OCI-LY7 (cell line): ENCODE measurements around the gene SKOR2. TPM values are rescaled to one million over a fixed set of nuclear protein-coding genes. Genes with fewer than 3 reads are reported as not detected.

Experiments used
- BruUV-seq: library from RNA; stranded (reverse); fragments of 400-500 nt; replicated peaks from 2 replicates; lab custom pipeline; 2021; lab: Mats Ljungman, UMichigan
- CTCF ChIA-PET: fragments of 300-600 bp; sonication (Branson Sonifier 250); formaldehyde crosslinking; loops from one replicate; lab custom pipeline; 2022; ENCODE audit warnings: antibody characterized with exemption; ENCODE audit not compliant: unreplicated experiment; lab: Charles Lee
- POLR2A ChIA-PET: fragments of 300-600 bp; sonication (Branson Sonifier 250); formaldehyde crosslinking; loops from one replicate; lab custom pipeline; 2022; ENCODE audit warnings: antibody characterized with exemption; lab: Charles Lee
- DNase-seq: peaks from one replicate; pipeline ENCODE4 v3.0.0-alpha.2; 2015; ENCODE audit warnings: low spot score
- H2AFZ ChIP-seq: fragments of 200-600 bp; sonication (generic), shearing (Covaris generic); 2 replicates; pipeline ENCODE4 v1.6.1; 2014; ENCODE audit warnings: mild to moderate bottlenecking, antibody characterized with exemption, low read length, moderate library complexity
- H3K27ac ChIP-seq: fragments of 200-600 bp; sonication (generic); 2 replicates; pipeline ENCODE4 v1.5.1; 2014; ENCODE audit warnings: mixed run types, low read depth, mild to moderate bottlenecking, moderate library complexity, low read length, inconsistent platforms; ENCODE audit not compliant: poor library complexity, severe bottlenecking
- H3K36me3 ChIP-seq: fragments of 200-600 bp; sonication (generic); 2 replicates; pipeline ENCODE4 v1.6.1; 2014; ENCODE audit warnings: mild to moderate bottlenecking, antibody characterized with exemption, low read length, moderate library complexity, mixed read lengths; ENCODE audit not compliant: insufficient read depth
- H3K4me1 ChIP-seq: fragments of 200-600 bp; sonication (generic); 2 replicates; pipeline ENCODE4 v1.5.1; 2014; ENCODE audit warnings: mild to moderate bottlenecking, low read length; ENCODE audit not compliant: insufficient read depth, poor library complexity, severe bottlenecking
- H3K4me2 ChIP-seq: fragments of 200-600 bp; sonication (generic); 2 replicates; pipeline ENCODE4 v1.6.1; 2014; ENCODE audit warnings: mild to moderate bottlenecking, low read length
- H3K4me3 ChIP-seq: fragments of 200-600 bp; sonication (generic); 2 replicates; pipeline ENCODE4 v1.5.1; 2014; ENCODE audit warnings: mild to moderate bottlenecking, low read depth, low read length; ENCODE audit not compliant: poor library complexity, severe bottlenecking
- H3K79me2 ChIP-seq: fragments of 200-600 bp; sonication (generic); 2 replicates; pipeline ENCODE4 v1.6.1; 2016; ENCODE audit warnings: low read depth, mild to moderate bottlenecking, low read length, moderate library complexity, mixed read lengths; ENCODE audit not compliant: insufficient read depth
- H3K9me2 ChIP-seq: fragments of 200-600 bp; sonication (generic); 2 replicates; pipeline ENCODE4 v1.6.1; 2016; ENCODE audit warnings: mild to moderate bottlenecking, low read length, mixed read lengths; ENCODE audit not compliant: insufficient read depth
- H3K9me3 ChIP-seq: fragments of 200-600 bp; sonication (generic); 2 replicates; pipeline ENCODE4 v1.6.1; 2014; ENCODE audit warnings: mild to moderate bottlenecking, mixed run types, low read length, mixed read lengths
- H4K20me1 ChIP-seq: fragments of 200-600 bp; sonication (generic); 2 replicates; pipeline ENCODE4 v1.6.1; 2014; ENCODE audit warnings: mild to moderate bottlenecking, antibody characterized with exemption, low read length, moderate library complexity, mixed read lengths; ENCODE audit not compliant: insufficient read depth
- CTCF ChIP-seq: fragments of 200-600 bp; sonication (generic); conservative IDR thresholded peaks from 2 replicates; pipeline ENCODE4 v1.5.1; 2014; ENCODE audit warnings: mild to moderate bottlenecking, antibody characterized with exemption, low read length, moderate library complexity, mixed read lengths
- EZH2phosphoT487 ChIP-seq: fragments of 200-600 bp; sonication (generic); IDR thresholded peaks from 2 replicates; pipeline ENCODE4 v1.6.1; 2018; ENCODE audit warnings: low read depth, borderline replicate concordance, mild to moderate bottlenecking, mixed run types, antibody characterized with exemption, low read length, moderate library complexity, mixed read lengths
- intact Hi-C: fragments of 100-400 bp; cut with micrococcal nuclease; formaldehyde crosslinking; loops from one replicate; pipeline ENCODE4 v1.10.0; 2022; ENCODE audit not compliant: unreplicated experiment
- total RNA-seq, 2 experiments: library from RNA; depleted of rRNA in 1 of 2; stranded (reverse); fragments of >200 nt in 1 of 2; shearing (Covaris generic) in 1 of 2; gene quantifications; 2 replicates each; pipeline ENCODE4 v1.2.3, GENCODE V29; 2014 to 2022

Gene SKOR2
- total RNA-seq, 2 experiments from 2014 or later, result not detected

- Histone ChIP-seq H3K27ac (no peak overlapping the region), H3K9me2 (no peaks in the 10 kb centered on the region), H3K4me2 (no peak overlapping the region), H3K4me3 (no peak overlapping the region), H2AFZ (no peak overlapping the region), H4K20me1 (no peaks in the 10 kb centered on the region), H3K36me3 (no peaks in the 10 kb centered on the region), H3K9me3 (0 out of 2 replicates have a peak, but pooled peaks cover 12% of the 10 kb centered on the region), H3K79me2 (no peaks in the 10 kb centered on the region; the same call in 1 of the 2 replicates), H3K4me1 (peaks cover 8% of the 10 kb centered on the region)
- peak; percentile 12 for DNase-seq
- ChIA-PET POLR2A (no interaction called here), CTCF (no interaction called here)
- intact Hi-C loops, result no loop called here
- no TSS peak for BruUV-seq
- TF ChIP-seq EZH2phosphoT487, result no peak
- no peak for TF ChIP-seq CTCF
Observed at GRCh38 chr18:47180765-47181164, 70.7 kb downstream of the SKOR2 start.

GRCh38 chr18:47179520-47179919, 71.9 kb downstream of the SKOR2 start:
- no peak overlapping the region for H3K4me3 ChIP-seq
- no TSS peak for BruUV-seq
- no peaks in the 10 kb centered on the region for H4K20me1 ChIP-seq
- intact Hi-C loops, result no loop called here
- H3K9me3 ChIP-seq, result 0 out of 2 replicates have a peak, but pooled peaks cover 8% of the 10 kb centered on the region
- POLR2A ChIA-PET, result interaction anchor here (1.3 kb wide), 1 partner anchor 30 kb away, joined by 3 read pairs; the partner anchor contains the start of gene HDHD2
- no peaks in the 10 kb centered on the region for H3K36me3 ChIP-seq
- TF ChIP-seq EZH2phosphoT487, result no peak
- no peak for TF ChIP-seq CTCF
- no peak overlapping the region for H3K4me2 ChIP-seq
- H2AFZ ChIP-seq, result no peak overlapping the region
- H3K4me1 ChIP-seq, result peaks cover 15% of the 10 kb centered on the region
- CTCF ChIA-PET, result no interaction called here
- H3K79me2 ChIP-seq, result peaks cover 7% of the 10 kb centered on the region; the same call in 1 of the 2 replicates
- no peak overlapping the region for H3K27ac ChIP-seq
- no peak for DNase-seq
- H3K9me2 ChIP-seq, result no peaks in the 10 kb centered on the region

- Histone ChIP-seq H3K4me2 (peak within 1 kb of the TSS; percentile 83), H2AFZ (peak within 1 kb of the TSS; percentile 60; the same call in 1 of the 2 replicates), H3K9me3 (no peaks in the 10 kb centered on the region), H3K79me2 (peaks cover 7% of the 10 kb centered on the region; the same call in 1 of the 2 replicates), H3K4me1 (peaks cover 15% of the 10 kb centered on the region), H4K20me1 (no peaks in the 10 kb centered on the region), H3K27ac (peak within 1 kb of the TSS; percentile 25), H3K4me3 (peak within 1 kb of the TSS; percentile 92), H3K9me2 (no peaks in the 10 kb centered on the region), H3K36me3 (no peaks in the 10 kb centered on the region; the same call in 1 of the 2 replicates)
- intact Hi-C loops, result no loop called here
- TF ChIP-seq EZH2phosphoT487, result no peak
- TF ChIP-seq CTCF, result 0 out of 2 replicates have a peak, but pooled peaks have one; percentile 20
- ChIA-PET CTCF (no interaction called here), POLR2A (no interaction called here)
- no TSS peak for BruUV-seq
- DNase-seq, result peak; percentile 81
Observed at GRCh38 chr18:47175898-47176575, 75.4 kb downstream of the SKOR2 start, which contains the start of gene IER3IP1. Gene IER3IP1, minus strand, starts transcription at chr18:47176364. Its CDS starts 87 bp downstream, at chr18:47176277.
